K562 (cell line): ENCODE data around the gene CUEDC2. TPM values are rescaled to one million over a fixed set of nuclear protein-coding genes. Genes with fewer than 3 reads are reported as not detected.

ENCODE experiments used
- ARHGAP35 ChIP-seq: fragments of 450-650 bp; IDR thresholded peaks from 2 replicates; pipeline ENCODE4 v1.6.1; 2018; ENCODE audit not compliant: partially characterized antibody
- CBX2 ChIP-seq: fragments of 200-600 bp; sonication (generic); IDR thresholded peaks from one replicate; pipeline ENCODE4 v1.6.1; 2012; ENCODE audit warnings: mild to moderate bottlenecking, low read length, inconsistent platforms; ENCODE audit not compliant: insufficient read depth, poor library complexity, severe bottlenecking
- CLOCK ChIP-seq: fragments of 250-450 bp; sonication (Bioruptor Pico); IDR thresholded peaks from 2 replicates; pipeline ENCODE4 v1.4.0; 2020; ENCODE audit warnings: mild to moderate bottlenecking, moderate library complexity, borderline replicate concordance
- HNRNPUL1 ChIP-seq: fragments of 200-400 bp; formaldehyde crosslinking; IDR thresholded peaks from 2 replicates; pipeline ENCODE4 v1.6.1; 2017; ENCODE audit warnings: low read length
- MECOM ChIP-seq: fragments of 250-450 bp; sonication (Bioruptor Pico); IDR thresholded peaks from 2 replicates; pipeline ENCODE4 v1.8.0; 2022; ENCODE audit warnings: inconsistent platforms
- NFE2L1 ChIP-seq: fragments of 450-650 bp; IDR thresholded peaks from 2 replicates; pipeline ENCODE4 v1.6.1; 2016; ENCODE audit warnings: missing genetic modification characterization, low read depth, mild to moderate bottlenecking, missing compliant biosample characterization, moderate library complexity, borderline replicate concordance
- POLR3G ChIP-seq: IDR thresholded peaks from 2 replicates; pipeline ENCODE4 v1.6.1; 2011; ENCODE audit not compliant: insufficient read length, insufficient replicate concordance; ENCODE audit errors: extremely low read depth
- SPI1 ChIP-seq: IDR thresholded peaks from 2 replicates; pipeline ENCODE4 v1.6.1; 2011; ENCODE audit warnings: low read depth, low read length, control low read depth, borderline replicate concordance
- ZNF311 ChIP-seq: fragments of 250-450 bp; sonication (Bioruptor Pico); IDR thresholded peaks from 2 replicates; pipeline ENCODE4 v1.4.0; 2020; ENCODE audit warnings: mild to moderate bottlenecking, moderate library complexity
- ZNF395 ChIP-seq: fragments of 200-800 bp; sonication (Bioruptor generic); IDR thresholded peaks from 2 replicates; pipeline ENCODE4 v1.6.1; 2017; ENCODE audit warnings: missing genetic modification characterization, missing compliant biosample characterization
- ZNF407 ChIP-seq: fragments of 450-650 bp; IDR thresholded peaks from 2 replicates; pipeline ENCODE4 v1.6.1; 2016; ENCODE audit warnings: low read depth
- ZNF77 ChIP-seq: fragments of 250-450 bp; sonication (Bioruptor Pico); IDR thresholded peaks from 2 replicates; pipeline ENCODE4 v1.5.0; 2020
- polyA plus RNA-seq, 8 experiments: library from polyadenylated mRNA; depleted of rRNA in 4 of 8; stranded (reverse) in 5 of 8; unstranded in 3 of 8; fragments of >200 nt; fragmentation: Nextera tagmentation in 2 of 8; fragmentation: Illumina TruSeq in 1 of 8; extraction: Ambion mirVana in 2 of 8; extraction: Trizol in 1 of 8; gene quantifications; 2 replicates each; pipeline versions ENCODE4 v1.2.1 to v1.2.3, GENCODE V29; 2011 to 2014; ENCODE audit warnings: inconsistent platforms in 1 of 8, missing spikeins in 1 of 8
- total RNA-seq, 7 experiments: library from RNA; depleted of rRNA in 6 of 7; stranded (reverse); fragments of >200 nt in 6 of 7; fragmentation: Illumina TruSeq in 2 of 7; extraction: Trizol in 2 of 7; gene quantifications; 2 replicates each; pipeline versions ENCODE4 v1.2.1 to v1.2.3, GENCODE V29; 2011 to 2021; ENCODE audit warnings: low replicate concordance in 1 of 7
- TF ChIP-seq, protein P1 (sequence below): fragments of 250-450 bp; sonication (Bioruptor Pico); IDR thresholded peaks from 2 replicates; pipeline ENCODE4 v1.5.1; 2021; ENCODE audit warnings: mild to moderate bottlenecking

The CUEDC2 gene
- total and polyA plus RNA-seq, 9 of the 15 experiments (the other 6 are each of a cell fraction or from before 2014, with no cell fraction given), result 8.5 to 48.9 (median 27.4) TPM

GRCh38 chr10:102455893-102456471 is 23.6 kb upstream of the CUEDC2 start (continued):
- TF ChIP-seq CBX2 (no peak), HNRNPUL1 (no peak), ZNF311 (CRISPR knock-in tag) (peak; percentile 49; the same call in 1 of the 2 replicates), SPI1 (no peak), ZNF407 (no peak), NFE2L1 (no peak), MECOM (CRISPR knock-in tag) (no peak), ZNF77 (CRISPR knock-in tag) (no peak), POLR3G (no peak), ARHGAP35 (no peak), CLOCK (CRISPR knock-in tag) (no peak), ZNF395 (CRISPR knock-in tag) (peak; percentile 84)
- TF ChIP-seq, protein P1, sequence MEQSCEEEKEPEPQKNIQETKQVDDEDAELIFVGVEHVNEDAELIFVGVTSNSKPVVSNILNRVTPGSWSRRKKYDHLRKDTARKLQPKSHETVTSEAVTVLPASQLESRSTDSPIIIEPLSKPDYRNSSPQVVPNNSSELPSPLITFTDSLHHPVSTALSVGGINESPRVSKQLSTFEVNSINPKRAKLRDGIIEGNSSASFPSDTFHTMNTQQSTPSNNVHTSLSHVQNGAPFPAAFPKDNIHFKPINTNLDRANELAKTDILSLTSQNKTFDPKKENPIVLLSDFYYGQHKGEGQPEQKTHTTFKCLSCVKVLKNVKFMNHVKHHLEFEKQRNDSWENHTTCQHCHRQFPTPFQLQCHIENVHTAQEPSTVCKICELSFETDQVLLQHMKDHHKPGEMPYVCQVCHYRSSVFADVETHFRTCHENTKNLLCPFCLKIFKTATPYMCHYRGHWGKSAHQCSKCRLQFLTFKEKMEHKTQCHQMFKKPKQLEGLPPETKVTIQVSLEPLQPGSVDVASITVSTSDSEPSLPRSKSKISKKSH (CRISPR knock-in tag), result no peak
